SK-N-SH (cell line): ENCODE data around the gene SURF1. TPM values are rescaled to one million over a fixed set of nuclear protein-coding genes. Genes with fewer than 3 reads are reported as not detected.

Experiments
- CTCF ChIA-PET: fragments of 300-600, 350-600 bp; formaldehyde crosslinking; extraction: SDS; loops from one replicate; lab custom pipeline; 2021; lab: Yijun Ruan, JAX
- POLR2A ChIA-PET: fragments of 350-600 bp; sonication (Branson Sonifier 250); formaldehyde crosslinking; extraction: SDS; loops from one replicate; lab custom pipeline; 2020; ENCODE audit warnings: antibody characterized with exemption, inconsistent platforms; lab: Yijun Ruan, JAX
- DNase-seq: peaks from one replicate; pipeline ENCODE4 v3.0.0; 2012
- H2AFZ ChIP-seq: fragments of 200-600 bp; sonication (generic); 2 replicates; pipeline ENCODE4 v1.8.1; 2016; ENCODE audit warnings: antibody characterized with exemption, mild to moderate bottlenecking, low read depth
- H3F3A ChIP-seq: fragments of 200-600 bp; sonication (generic); replicated peaks from 2 replicates; pipeline ENCODE3; 2016; ENCODE audit warnings: antibody characterized with exemption, mild to moderate bottlenecking; ENCODE audit not compliant: insufficient read depth
- H3K27ac ChIP-seq, 2 experiments: fragments of 200-500 bp in 1 of 2; fragments of 200-600 bp in 1 of 2; sonication (Bioruptor generic) in 1 of 2; sonication (generic), shearing (Covaris generic) in 1 of 2; 2 replicates each; pipeline versions ENCODE4 v1.5.1 to v1.6.1; 2014 to 2016; ENCODE audit warnings: low read depth in 2 of 2, inconsistent platforms in 1 of 2, low read length in 1 of 2, mild to moderate bottlenecking in 1 of 2, mixed read lengths in 1 of 2
- H3K27me3 ChIP-seq: fragments of 200-600 bp; sonication (generic), shearing (Covaris generic); 2 replicates; pipeline ENCODE4 v1.6.1; 2016; ENCODE audit warnings: mixed run types; ENCODE audit not compliant: insufficient read depth
- H3K36me3 ChIP-seq, 2 experiments: fragments of 200-500 bp in 1 of 2; fragments of 200-600 bp in 1 of 2; sonication (Bioruptor generic) in 1 of 2; sonication (generic) in 1 of 2; replicated peaks in 1 of 2; 2 replicates each; pipeline versions ENCODE3 to v1.5.1; 2014 to 2016; ENCODE audit warnings: low read length in 1 of 2, mild to moderate bottlenecking in 1 of 2; ENCODE audit not compliant: insufficient read depth in 2 of 2, control insufficient read depth in 1 of 2
- H3K4me1 ChIP-seq, 2 experiments: fragments of 200-500 bp in 1 of 2; fragments of 200-600 bp in 1 of 2; sonication (Bioruptor generic) in 1 of 2; sonication (generic), shearing (Covaris generic) in 1 of 2; 2 replicates each; pipeline versions ENCODE4 v1.5.1 to v1.6.1; 2014 to 2016; ENCODE audit warnings: low read depth in 1 of 2, low read length in 1 of 2, mixed run types in 1 of 2; ENCODE audit not compliant: insufficient read depth in 2 of 2, control insufficient read depth in 1 of 2
- H3K4me2 ChIP-seq: fragments of 200-600 bp; sonication (generic), shearing (Covaris generic); 2 replicates; pipeline ENCODE4 v1.6.1; 2017; ENCODE audit warnings: mixed run types
- H3K4me3 ChIP-seq, 2 experiments: fragments of 200-500 bp in 1 of 2; fragments of 200-600 bp in 1 of 2; sonication (Bioruptor generic) in 1 of 2; sonication (generic), shearing (Covaris generic) in 1 of 2; 2 replicates each; pipeline versions ENCODE4 v1.5.1 to v1.8.1; 2014 to 2016; ENCODE audit warnings: low read depth in 2 of 2, inconsistent platforms in 1 of 2, low read length in 1 of 2, mild to moderate bottlenecking in 1 of 2, mixed read lengths in 1 of 2, moderate library complexity in 1 of 2
- H3K79me2 ChIP-seq: fragments of 200-600 bp; sonication (generic); 2 replicates; pipeline ENCODE4 v1.8.1; 2017; ENCODE audit warnings: mild to moderate bottlenecking; ENCODE audit not compliant: insufficient read depth
- H3K9ac ChIP-seq: fragments of 200-600 bp; sonication (generic); 2 replicates; pipeline ENCODE4 v1.6.1; 2017; ENCODE audit warnings: mixed run types
- H3K9me2 ChIP-seq: fragments of 200-600 bp; sonication (generic); 2 replicates; pipeline ENCODE4 v1.6.1; 2017; ENCODE audit warnings: mixed run types
- H3K9me3 ChIP-seq: fragments of 200-600 bp; sonication (generic); 2 replicates; pipeline ENCODE4 v1.6.1; 2017; ENCODE audit warnings: mixed run types, mild to moderate bottlenecking, moderate library complexity
- H4K20me1 ChIP-seq: fragments of 200-600 bp; sonication (generic); 2 replicates; pipeline ENCODE4 v1.6.1; 2017; ENCODE audit warnings: mild to moderate bottlenecking, mixed run types; ENCODE audit not compliant: insufficient read depth
- CHD2 ChIP-seq: fragments of 150-350 bp; IDR thresholded peaks from 2 replicates; pipeline ENCODE4 v1.6.1; 2018; ENCODE audit warnings: low read length; ENCODE audit not compliant: partially characterized antibody
- ELF1 ChIP-seq: IDR thresholded peaks from 2 replicates; pipeline ENCODE4 v1.4.0; 2012
- FOSL2 ChIP-seq: IDR thresholded peaks from 2 replicates; pipeline ENCODE4 v1.4.0; 2012; ENCODE audit warnings: low read depth, mild to moderate bottlenecking, moderate library complexity, borderline replicate concordance
- FOXJ3 ChIP-seq: sonication (generic); formaldehyde crosslinking; IDR thresholded peaks from 2 replicates; pipeline ENCODE4 v1.5.1; 2020; ENCODE audit warnings: mild to moderate bottlenecking, missing genetic modification reagents
- GABPA ChIP-seq: IDR thresholded peaks from 2 replicates; pipeline ENCODE4 v1.4.0; 2012; ENCODE audit warnings: low read depth, mild to moderate bottlenecking
- JUND ChIP-seq: IDR thresholded peaks from 2 replicates; pipeline ENCODE4 v1.4.0; 2012
- MEF2A ChIP-seq: IDR thresholded peaks from 2 replicates; pipeline ENCODE4 v1.4.0; 2012; ENCODE audit warnings: low read depth, borderline replicate concordance
- MXI1 ChIP-seq: IDR thresholded peaks from 2 replicates; pipeline ENCODE4 v1.6.1; 2012; ENCODE audit warnings: mild to moderate bottlenecking, low read depth, low read length, improper control_type of control experiment
- RAD21 ChIP-seq: IDR thresholded peaks from 2 replicates; pipeline ENCODE4 v1.6.1; 2012; ENCODE audit warnings: mild to moderate bottlenecking, low read length
- RCOR1 ChIP-seq: fragments of 150-350 bp; IDR thresholded peaks from 2 replicates; pipeline ENCODE4 v1.6.1; 2017; ENCODE audit warnings: antibody characterized with exemption, low read length
- RFX5 ChIP-seq: IDR thresholded peaks from 2 replicates; pipeline ENCODE4 v1.6.1; 2012; ENCODE audit warnings: mild to moderate bottlenecking, improper control_type of control experiment, low read length
- SIN3A ChIP-seq: IDR thresholded peaks from 2 replicates; pipeline ENCODE4 v1.6.1; 2012; ENCODE audit warnings: low read depth, mild to moderate bottlenecking, low read length, moderate library complexity, borderline replicate concordance
- SMC3 ChIP-seq: IDR thresholded peaks from 2 replicates; pipeline ENCODE4 v1.6.1; 2012; ENCODE audit warnings: low read depth, low read length, improper control_type of control experiment
- YY1 ChIP-seq: IDR thresholded peaks from 2 replicates; pipeline ENCODE4 v1.4.0; 2012; ENCODE audit warnings: low read depth, mild to moderate bottlenecking
- WGBS: methylation state at CpG from one replicate; pipeline ENCODE4 v1.1.6; 2017; ENCODE audit warnings: low lambda C conversion rate; 5-methylcytosine and 5-hydroxymethylcytosine counted together
- polyA plus RNA-seq, 3 experiments: library from polyadenylated mRNA; depleted of rRNA; stranded (reverse); fragments of >200 nt; gene quantifications; 2 replicates each; pipeline ENCODE4 v1.2.3, GENCODE V29; 2012
- TF ChIP-seq, protein P1 (sequence below): IDR thresholded peaks from 2 replicates; pipeline ENCODE4 v1.4.0; 2012; ENCODE audit warnings: low read depth, borderline replicate concordance
- TF ChIP-seq, protein P2 (sequence below): IDR thresholded peaks from 2 replicates; pipeline ENCODE4 v1.4.0; 2012; ENCODE audit warnings: low read depth, borderline replicate concordance
- TF ChIP-seq, protein P3 (sequence below): IDR thresholded peaks from 2 replicates; pipeline ENCODE4 v1.6.1; 2012; ENCODE audit warnings: mild to moderate bottlenecking, low read depth, low read length, moderate library complexity

SURF1 gene
- polyA plus RNA-seq, 1 of the 3 experiments (the other 2 are of a cell fraction): 103 TPM

DNA sequence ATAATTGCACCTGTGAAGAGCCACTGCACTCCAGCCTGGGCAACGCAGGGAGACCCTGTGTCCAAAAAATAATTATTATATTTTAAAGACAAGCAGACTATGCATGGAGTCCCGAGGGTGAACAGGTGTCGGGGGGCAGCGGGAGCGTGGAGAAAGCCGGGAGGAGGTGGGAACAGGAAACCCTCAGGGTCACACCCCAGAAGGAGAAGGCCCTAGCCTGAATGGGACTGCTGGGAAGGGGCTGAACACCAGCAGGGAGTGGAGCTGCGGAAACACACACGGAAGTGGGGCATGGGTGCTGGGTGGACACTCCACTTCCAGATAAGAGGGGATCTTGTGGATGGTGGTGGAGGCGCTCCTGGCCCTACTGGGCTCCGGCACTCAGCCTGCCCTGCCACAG lies 33.1 kb downstream of the SURF1 start:
- Histone ChIP-seq H3K9me2 (no peaks in the 10 kb centered on the region), H3K79me2 (no peaks in the 10 kb centered on the region), H3K4me3 (no peak overlapping the region), H3K9me3 (no peaks in the 10 kb centered on the region), H3F3A (no peaks in the 10 kb centered on the region), H3K4me1 (no peaks in the 10 kb centered on the region), H3K27ac (no peak overlapping the region), H3K36me3 (no peaks in the 10 kb centered on the region), H3K4me2 (no peak overlapping the region), H4K20me1 (no peaks in the 10 kb centered on the region), H3K27me3 (no peaks in the 10 kb centered on the region), H2AFZ (no peak overlapping the region), H3K9ac (no peak overlapping the region)
- DNase-seq: no peak
- CTCF ChIA-PET: no interaction called here
- TF ChIP-seq GABPA: no peak
- no peak for TF ChIP-seq MXI1
- no peak for TF ChIP-seq MEF2A
- no peak for TF ChIP-seq SMC3
- POLR2A ChIA-PET: interaction anchor here (0.6 kb wide), 1 partner anchor 18 kb away, joined by 3 read pairs; no protein-coding TSS in a partner anchor
- 60% methylated on average over 9 of the region's 10 CpGs for WGBS

- H3K4me1 ChIP-seq: no peaks in the 10 kb centered on the region
- H3K27me3 ChIP-seq: no peaks in the 10 kb centered on the region
- no peak overlapping the region for H3K4me2 ChIP-seq
- no peaks in the 10 kb centered on the region for H3F3A ChIP-seq
- no peak overlapping the region for H3K9ac ChIP-seq
- ChIA-PET CTCF (no interaction called here), POLR2A (no interaction called here)
- no peak for TF ChIP-seq GABPA
- TF ChIP-seq, protein P1, sequence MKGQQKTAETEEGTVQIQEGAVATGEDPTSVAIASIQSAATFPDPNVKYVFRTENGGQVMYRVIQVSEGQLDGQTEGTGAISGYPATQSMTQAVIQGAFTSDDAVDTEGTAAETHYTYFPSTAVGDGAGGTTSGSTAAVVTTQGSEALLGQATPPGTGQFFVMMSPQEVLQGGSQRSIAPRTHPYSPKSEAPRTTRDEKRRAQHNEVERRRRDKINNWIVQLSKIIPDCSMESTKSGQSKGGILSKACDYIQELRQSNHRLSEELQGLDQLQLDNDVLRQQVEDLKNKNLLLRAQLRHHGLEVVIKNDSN: no peak
- TF ChIP-seq RFX5: no peak
- TF ChIP-seq, protein P2, sequence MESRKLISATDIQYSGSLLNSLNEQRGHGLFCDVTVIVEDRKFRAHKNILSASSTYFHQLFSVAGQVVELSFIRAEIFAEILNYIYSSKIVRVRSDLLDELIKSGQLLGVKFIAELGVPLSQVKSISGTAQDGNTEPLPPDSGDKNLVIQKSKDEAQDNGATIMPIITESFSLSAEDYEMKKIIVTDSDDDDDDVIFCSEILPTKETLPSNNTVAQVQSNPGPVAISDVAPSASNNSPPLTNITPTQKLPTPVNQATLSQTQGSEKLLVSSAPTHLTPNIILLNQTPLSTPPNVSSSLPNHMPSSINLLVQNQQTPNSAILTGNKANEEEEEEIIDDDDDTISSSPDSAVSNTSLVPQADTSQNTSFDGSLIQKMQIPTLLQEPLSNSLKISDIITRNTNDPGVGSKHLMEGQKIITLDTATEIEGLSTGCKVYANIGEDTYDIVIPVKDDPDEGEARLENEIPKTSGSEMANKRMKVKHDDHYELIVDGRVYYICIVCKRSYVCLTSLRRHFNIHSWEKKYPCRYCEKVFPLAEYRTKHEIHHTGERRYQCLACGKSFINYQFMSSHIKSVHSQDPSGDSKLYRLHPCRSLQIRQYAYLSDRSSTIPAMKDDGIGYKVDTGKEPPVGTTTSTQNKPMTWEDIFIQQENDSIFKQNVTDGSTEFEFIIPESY: no peak
- H4K20me1 ChIP-seq: no peaks in the 10 kb centered on the region
- no peak for DNase-seq
- WGBS: 42% methylated on average over 8 of the region's 14 CpGs
- H3K79me2 ChIP-seq: no peaks in the 10 kb centered on the region
- no peak overlapping the region for H3K27ac ChIP-seq
- H3K36me3 ChIP-seq: no peaks in the 10 kb centered on the region
- H3K9me3 ChIP-seq: no peaks in the 10 kb centered on the region
- H2AFZ ChIP-seq: no peak overlapping the region
- no peaks in the 10 kb centered on the region for H3K9me2 ChIP-seq
- H3K4me3 ChIP-seq: no peak overlapping the region
Observed at GRCh38 chr9:133322701-133323100, 33.6 kb downstream of the SURF1 start.

GRCh38 chr9:133321411-133321935 lies 34.8 kb downstream of the SURF1 start:
- Histone ChIP-seq H3K36me3 (no peaks in the 10 kb centered on the region), H3K4me1 (no peaks in the 10 kb centered on the region), H3K79me2 (no peaks in the 10 kb centered on the region), H2AFZ (no peak overlapping the region), H3K27me3 (no peaks in the 10 kb centered on the region), H3F3A (no peaks in the 10 kb centered on the region), H3K27ac (no peak overlapping the region), H3K4me2 (no peak overlapping the region), H3K9me2 (no peaks in the 10 kb centered on the region), H4K20me1 (no peaks in the 10 kb centered on the region), H3K4me3 (no peak overlapping the region), H3K9me3 (no peaks in the 10 kb centered on the region), H3K9ac (no peak overlapping the region)
- no peak for DNase-seq
- 81% methylated on average over 13 of the region's 13 CpGs for WGBS
- ChIA-PET CTCF (interaction anchor here (0.8 to 3.3 kb wide), 2 partner anchors 8 to 133 kb away, joined by 3 to 15 read pairs; no protein-coding TSS in a partner anchor), POLR2A (interaction anchor here (0.6 kb wide), 1 partner anchor 132 kb away, joined by 4 read pairs; no protein-coding TSS in a partner anchor)
- TF ChIP-seq RAD21 (no peak), FOXJ3 (no peak), ELF1 (no peak), JUND (no peak), MEF2A (no peak), CHD2 (no peak), SMC3 (no peak), YY1 (no peak), SIN3A (no peak), MXI1 (no peak), RCOR1 (no peak), FOSL2 (no peak)
- TF ChIP-seq, protein P3, sequence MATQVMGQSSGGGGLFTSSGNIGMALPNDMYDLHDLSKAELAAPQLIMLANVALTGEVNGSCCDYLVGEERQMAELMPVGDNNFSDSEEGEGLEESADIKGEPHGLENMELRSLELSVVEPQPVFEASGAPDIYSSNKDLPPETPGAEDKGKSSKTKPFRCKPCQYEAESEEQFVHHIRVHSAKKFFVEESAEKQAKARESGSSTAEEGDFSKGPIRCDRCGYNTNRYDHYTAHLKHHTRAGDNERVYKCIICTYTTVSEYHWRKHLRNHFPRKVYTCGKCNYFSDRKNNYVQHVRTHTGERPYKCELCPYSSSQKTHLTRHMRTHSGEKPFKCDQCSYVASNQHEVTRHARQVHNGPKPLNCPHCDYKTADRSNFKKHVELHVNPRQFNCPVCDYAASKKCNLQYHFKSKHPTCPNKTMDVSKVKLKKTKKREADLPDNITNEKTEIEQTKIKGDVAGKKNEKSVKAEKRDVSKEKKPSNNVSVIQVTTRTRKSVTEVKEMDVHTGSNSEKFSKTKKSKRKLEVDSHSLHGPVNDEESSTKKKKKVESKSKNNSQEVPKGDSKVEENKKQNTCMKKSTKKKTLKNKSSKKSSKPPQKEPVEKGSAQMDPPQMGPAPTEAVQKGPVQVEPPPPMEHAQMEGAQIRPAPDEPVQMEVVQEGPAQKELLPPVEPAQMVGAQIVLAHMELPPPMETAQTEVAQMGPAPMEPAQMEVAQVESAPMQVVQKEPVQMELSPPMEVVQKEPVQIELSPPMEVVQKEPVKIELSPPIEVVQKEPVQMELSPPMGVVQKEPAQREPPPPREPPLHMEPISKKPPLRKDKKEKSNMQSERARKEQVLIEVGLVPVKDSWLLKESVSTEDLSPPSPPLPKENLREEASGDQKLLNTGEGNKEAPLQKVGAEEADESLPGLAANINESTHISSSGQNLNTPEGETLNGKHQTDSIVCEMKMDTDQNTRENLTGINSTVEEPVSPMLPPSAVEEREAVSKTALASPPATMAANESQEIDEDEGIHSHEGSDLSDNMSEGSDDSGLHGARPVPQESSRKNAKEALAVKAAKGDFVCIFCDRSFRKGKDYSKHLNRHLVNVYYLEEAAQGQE: no peak
